Measurements from ENCODE around the gene MPIG6B.

MPIG6B gene

DNA sequence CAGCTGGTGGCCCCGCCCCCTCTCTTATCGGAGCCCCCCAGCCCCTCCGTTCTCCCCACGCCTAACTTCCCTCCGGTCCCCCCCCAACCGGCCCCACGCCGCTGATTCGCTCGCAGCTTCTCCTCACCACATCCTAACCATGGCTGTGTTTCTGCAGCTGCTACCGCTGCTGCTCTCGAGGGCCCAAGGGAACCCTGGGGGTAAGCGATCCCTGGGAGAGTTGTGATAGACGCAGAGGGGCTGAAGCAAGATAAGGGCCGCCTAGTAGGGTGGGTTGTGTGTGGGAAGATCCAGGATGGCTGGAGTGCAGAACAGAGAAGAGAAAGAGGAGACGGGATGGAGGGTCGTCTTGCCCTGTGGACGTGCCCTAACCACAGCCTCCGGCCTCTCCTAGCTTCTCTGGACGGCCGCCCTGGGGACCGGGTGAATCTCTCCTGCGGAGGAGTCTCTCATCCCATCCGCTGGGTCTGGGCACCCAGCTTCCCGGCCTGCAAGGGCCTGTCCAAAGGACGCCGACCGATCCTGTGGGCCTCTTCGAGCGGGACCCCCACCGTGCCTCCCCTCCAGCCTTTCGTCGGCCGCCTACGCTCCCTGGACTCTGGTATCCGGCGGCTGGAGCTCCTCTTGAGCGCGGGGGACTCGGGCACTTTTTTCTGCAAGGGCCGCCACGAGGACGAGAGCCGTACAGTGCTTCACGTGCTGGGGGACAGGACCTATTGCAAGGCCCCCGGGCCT is at the start of gene MPIG6B:
MPIG6B (plus strand) TSS at position 129 of the 735 bp plus-strand sequence; CDS start at position 140, 11 bp downstream.
- TF ChIP-seq GATA3 (IDR thresholded peaks at IDR 0.05; ENCODE audit: low read depth, low read length), result no peak
- no peak for TF ChIP-seq GATA2 (IDR thresholded peaks at IDR 0.05; ENCODE audit: low read depth, low read length)

- TF ChIP-seq GATA3 (IDR thresholded peaks at IDR 0.05; ENCODE audit: low read depth, low read length), result no peak
- TF ChIP-seq GATA2 (IDR thresholded peaks at IDR 0.05; ENCODE audit: low read depth, low read length), result no peak
These were observed 46.8 kb upstream of the MPIG6B start for GRCh38 chr6:31676322-31676903.

- TF ChIP-seq GATA3 (IDR thresholded peaks at IDR 0.05; ENCODE audit: low read depth, low read length) (no peak), GATA2 (IDR thresholded peaks at IDR 0.05; ENCODE audit: low read depth, low read length) (no peak)
These were observed 46.3 kb upstream of the MPIG6B start for GRCh38 chr6:31676904-31677303.

- TF ChIP-seq GATA3 (IDR thresholded peaks at IDR 0.05; ENCODE audit: low read depth, low read length) (no peak), GATA2 (IDR thresholded peaks at IDR 0.05; ENCODE audit: low read depth, low read length) (no peak)
These were observed 45.2 kb upstream of the MPIG6B start for GRCh38 chr6:31677955-31678354.

- TF ChIP-seq GATA3 (IDR thresholded peaks at IDR 0.05; ENCODE audit: low read depth, low read length) (no peak), GATA2 (IDR thresholded peaks at IDR 0.05; ENCODE audit: low read depth, low read length) (no peak)
These were observed 42.7 kb upstream of the MPIG6B start, which contains the start of gene LY6G5C for GRCh38 chr6:31680226-31681134. Gene LY6G5C (minus strand): TSS chr6:31681067. CDS start chr6:31680373, 694 bp downstream.

- no peak for TF ChIP-seq GATA3 (IDR thresholded peaks at IDR 0.05; ENCODE audit: low read depth, low read length)
- TF ChIP-seq GATA2 (IDR thresholded peaks at IDR 0.05; ENCODE audit: low read depth, low read length), result no peak
These were observed 42.0 kb upstream of the MPIG6B start for GRCh38 chr6:31681135-31681671.

DNA sequence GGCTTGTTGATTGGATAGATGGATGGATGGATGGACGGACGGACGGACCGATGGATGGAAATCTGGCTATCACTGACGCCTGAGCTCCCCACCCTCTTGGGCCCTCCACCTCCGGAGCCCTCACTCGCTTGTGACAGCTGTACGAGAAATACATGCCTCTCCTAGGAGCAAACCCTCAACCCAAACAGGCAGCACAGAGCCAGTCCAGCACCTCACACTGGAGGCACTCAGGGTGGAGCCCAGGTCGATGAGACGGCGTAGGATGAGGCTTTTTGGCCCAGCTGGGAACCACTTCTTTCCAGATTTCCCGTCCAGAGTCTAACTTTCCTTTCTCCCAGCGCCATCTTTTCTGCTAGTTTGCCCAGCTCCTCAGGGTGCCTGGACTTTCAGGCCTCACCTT is 39.6 kb upstream of the MPIG6B start:
- TF ChIP-seq GATA2 (IDR thresholded peaks at IDR 0.05; ENCODE audit: low read depth, low read length), result no peak
- TF ChIP-seq GATA3 (IDR thresholded peaks at IDR 0.05; ENCODE audit: low read depth, low read length), result no peak

DNA sequence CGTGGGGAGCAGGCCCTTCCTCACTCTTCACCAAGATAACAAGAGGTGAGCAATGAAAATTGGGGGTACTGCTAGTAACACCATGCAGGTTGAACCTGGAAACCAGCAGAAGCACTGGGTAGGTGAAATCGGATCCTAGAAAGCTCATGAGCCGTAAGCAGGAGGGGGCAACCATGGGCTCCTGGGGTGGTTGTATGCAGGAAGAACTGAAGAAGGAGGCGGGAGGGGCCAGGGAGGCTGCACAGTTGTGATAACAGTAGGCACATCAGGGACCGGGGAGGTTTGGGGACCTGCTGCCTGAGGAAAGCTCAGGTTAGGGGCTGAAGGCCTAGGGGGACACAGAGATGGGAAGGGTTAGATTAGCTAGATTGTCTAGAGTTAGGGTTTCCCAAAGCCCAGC is 36.7 kb upstream of the MPIG6B start:
- TF ChIP-seq GATA3 (IDR thresholded peaks at IDR 0.05; ENCODE audit: low read depth, low read length) (no peak), GATA2 (IDR thresholded peaks at IDR 0.05; ENCODE audit: low read depth, low read length) (no peak)

GRCh38 chr6:31687321-31687720 is 35.9 kb upstream of the MPIG6B start:
- TF ChIP-seq GATA2 (IDR thresholded peaks at IDR 0.05; ENCODE audit: low read depth, low read length), result no peak
- TF ChIP-seq GATA3 (IDR thresholded peaks at IDR 0.05; ENCODE audit: low read depth, low read length), result no peak

DNA sequence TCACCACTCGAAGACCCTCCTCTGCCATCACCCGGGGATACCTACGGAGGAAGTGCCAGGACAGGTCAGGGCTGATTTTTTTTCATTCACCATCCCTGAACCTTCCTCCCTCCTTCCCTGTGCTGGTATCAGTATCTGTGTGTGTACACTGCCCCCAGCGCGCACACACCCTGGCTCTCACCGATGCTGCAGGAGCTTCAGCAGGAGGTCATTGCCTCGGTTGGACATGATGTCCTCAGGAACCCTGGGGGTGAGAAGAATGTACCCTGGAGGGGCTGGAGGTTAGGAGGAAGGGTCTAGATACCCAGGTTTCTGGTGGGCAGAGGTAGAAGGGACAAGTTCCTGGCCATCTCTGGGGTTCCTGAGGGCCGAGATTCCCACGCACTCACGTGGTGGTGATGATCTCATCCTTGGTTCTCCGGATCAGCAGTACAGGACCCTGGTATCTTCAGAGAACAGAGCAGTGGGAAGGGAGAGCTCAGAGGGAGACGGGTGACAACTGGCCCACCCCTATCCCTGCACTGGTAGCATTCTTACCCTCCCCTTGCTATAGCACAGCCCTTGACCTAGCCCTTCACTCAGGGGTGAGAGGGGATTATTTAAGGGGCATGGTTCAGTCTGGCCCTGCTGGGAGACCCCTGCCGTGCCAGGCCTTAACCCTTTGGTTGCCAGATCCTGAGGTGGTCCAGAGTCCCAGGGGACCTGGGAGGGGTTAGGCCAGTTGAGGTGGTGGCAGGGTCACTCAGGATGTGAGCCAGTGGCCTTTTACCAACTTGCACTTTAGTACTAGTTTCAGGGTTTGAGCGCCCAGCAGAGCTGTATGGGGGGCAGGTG is 35.1 kb upstream of the MPIG6B start:
- TF ChIP-seq GATA2 (IDR thresholded peaks at IDR 0.05; ENCODE audit: low read depth, low read length) (no peak), GATA3 (IDR thresholded peaks at IDR 0.05; ENCODE audit: low read depth, low read length) (no peak)

DNA sequence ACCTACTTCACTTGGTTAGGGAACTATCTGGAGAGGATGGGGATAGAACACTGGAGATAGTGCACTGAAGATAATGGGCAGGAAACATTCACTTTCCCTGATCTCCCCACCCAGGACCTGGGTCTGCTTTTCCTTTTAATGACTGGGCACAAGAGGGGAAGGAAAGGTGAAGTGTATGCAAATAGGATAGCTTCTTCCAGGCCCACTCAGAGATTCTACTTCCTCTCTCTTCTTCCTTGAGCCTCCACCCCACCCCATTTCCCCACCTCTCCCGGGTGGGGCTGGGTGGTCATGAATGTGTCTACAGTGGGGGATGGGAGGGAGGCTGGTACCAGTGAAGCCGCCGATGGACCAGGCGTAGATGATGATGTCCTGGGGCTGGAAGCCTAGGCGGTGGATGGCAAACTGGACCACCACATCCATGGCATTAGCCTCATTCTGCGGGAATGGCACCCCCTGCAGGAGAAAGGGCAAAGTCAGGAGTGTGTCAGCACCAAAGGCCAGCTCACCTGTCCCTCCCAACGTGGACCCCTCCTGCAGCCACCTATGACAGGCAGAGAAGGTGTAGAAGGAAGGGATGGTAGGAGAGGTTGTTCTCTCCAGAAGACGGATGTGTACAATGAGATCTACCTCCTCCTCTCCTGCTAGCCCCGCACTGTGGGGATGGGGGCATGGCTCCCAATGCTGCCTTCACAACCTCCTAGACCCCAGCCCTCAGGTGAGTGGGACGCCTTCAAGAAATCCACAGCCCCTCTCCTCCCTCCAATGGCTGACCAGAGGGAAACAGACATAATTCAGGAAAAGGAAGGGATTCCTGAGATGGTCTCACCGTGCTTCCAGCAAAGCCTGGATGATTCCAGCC is 33.7 kb upstream of the MPIG6B start:
- TF ChIP-seq GATA2 (IDR thresholded peaks at IDR 0.05; ENCODE audit: low read depth, low read length), result no peak
- no peak for TF ChIP-seq GATA3 (IDR thresholded peaks at IDR 0.05; ENCODE audit: low read depth, low read length)

Measured in SH-SY5Y (cell line).